HG03097 (cell line): ENCODE data around the gene MUC5B.

ENCODE experiments used
- ATAC-seq: cut with Tn5 transposase; IDR thresholded peaks from one replicate; pipeline ENCODE4 v1.9.1; 2021; ENCODE audit not compliant: unreplicated experiment, low FRiP score

The MUC5B gene

DNA sequence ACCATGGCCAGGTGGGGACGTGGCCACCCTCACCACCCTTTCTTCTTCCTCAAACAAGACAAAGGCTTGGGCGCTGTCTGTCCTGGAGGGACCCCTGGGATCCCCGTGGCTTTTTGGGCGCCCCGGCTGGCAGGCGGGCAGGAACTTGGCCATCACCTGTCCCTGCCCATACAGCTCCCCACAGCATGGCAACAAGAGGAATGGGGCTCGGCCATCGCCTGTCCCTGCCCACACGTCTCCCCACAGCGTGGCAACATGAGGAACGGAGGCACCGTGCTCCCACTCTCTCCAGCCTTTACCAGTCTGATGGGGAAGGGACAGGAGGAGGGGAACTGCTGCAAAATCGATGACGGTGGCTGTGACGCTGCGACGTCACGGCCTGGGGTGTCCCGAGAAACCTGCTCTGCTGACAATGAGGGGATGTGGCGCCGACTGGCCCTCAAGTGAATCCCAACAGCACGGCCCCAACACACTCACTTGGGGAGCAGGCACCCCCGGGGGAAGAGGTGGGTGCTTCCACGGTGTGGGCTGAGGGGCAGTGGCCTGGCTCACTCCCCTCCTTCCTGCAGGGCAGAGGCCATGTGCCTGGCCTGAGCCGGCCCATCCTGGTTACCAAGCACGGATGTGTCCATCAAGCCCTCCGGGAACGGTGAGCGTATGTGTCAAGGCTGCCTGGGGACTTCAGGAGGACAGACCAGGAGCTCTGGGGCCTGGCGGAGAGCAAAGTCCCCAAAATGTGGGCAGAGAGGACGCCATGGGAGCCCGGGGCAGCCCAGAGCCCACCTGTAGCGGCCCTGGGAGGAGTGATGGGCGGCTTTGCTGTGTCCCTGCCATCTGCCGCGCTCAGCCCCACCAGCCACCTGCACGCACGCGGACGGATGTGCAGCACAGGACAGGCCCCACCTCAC lies 56.2 kb downstream of the MUC5B start:
- no peak for ATAC-seq

DNA sequence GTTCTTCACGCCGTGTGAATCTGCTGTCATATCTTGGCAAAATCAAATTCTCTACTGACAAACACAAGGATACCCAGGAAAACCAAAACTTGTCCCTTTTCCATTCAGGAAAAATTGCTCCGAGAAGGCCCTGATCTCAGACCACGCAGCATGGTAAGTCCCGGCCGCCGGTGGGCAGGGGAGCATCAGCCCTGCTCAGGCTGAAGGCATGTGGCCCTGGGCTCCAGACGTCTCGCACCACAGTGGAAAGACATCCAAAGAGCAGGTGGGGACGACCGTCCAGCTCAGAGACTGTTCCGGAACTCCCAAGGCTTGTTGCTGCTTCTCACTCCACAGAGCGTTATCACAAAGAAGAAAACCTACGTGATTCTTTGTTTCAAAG lies 56.8 kb downstream of the MUC5B start:
- no peak for ATAC-seq

GRCh38 chr11:1280116-1281035 lies 57.5 kb downstream of the MUC5B start:
- ATAC-seq = no peak

DNA sequence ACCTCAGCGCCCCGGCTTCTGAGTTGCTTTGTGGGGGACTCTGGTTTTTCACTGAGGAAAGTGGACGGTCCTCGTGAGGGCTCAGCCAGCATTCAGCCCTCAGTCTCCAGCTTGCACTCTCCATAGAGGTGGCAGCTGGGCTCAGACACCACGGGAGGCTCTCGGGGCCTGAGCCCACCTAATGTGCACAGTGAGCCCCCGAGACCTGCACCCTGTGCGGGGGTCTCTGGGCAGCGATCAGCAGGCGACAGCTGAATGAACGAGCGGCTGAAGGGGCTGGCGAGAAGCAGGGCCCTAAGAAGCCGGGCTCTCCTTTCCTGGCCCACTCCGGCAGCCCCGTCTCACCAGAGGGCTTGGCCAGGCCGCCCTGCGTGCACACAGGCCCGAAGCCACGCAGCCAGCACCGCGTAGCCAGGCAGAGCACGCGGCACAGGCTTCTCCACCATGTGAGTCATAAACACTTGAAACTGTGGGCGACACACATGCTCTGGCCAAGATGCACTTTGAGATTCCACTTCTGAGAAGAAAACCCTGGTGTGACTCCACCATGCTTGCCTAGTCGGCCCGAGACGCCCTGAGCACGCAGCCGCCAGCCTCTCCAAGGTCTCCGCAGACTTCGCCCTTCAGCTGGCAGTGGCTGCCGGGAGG lies 58.6 kb downstream of the MUC5B start:
- ATAC-seq = no peak

GRCh38 chr11:1281974-1282365 lies 59.1 kb downstream of the MUC5B start:
- no peak for ATAC-seq

DNA sequence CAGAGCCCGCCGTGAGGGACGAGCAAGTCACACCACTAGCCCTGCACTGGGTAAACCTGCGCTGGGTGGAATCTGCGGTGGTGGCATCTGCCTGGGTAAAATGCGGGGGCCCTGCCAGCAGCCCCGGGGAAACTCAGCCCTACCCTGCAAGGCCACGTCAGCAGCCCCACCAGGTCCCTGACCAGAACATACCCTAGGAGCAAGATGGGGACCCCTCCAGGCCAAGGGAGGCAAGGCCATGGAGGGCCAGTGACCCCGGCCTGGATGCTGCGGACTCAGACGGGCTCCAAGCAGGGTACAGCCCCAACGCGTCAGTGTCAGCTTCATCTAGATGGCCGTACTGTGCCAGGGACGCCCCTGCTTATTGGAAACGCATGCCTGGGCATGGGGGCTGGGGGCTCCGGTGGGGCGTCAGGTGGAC lies 60.2 kb downstream of the MUC5B start:
- ATAC-seq = no peak

DNA sequence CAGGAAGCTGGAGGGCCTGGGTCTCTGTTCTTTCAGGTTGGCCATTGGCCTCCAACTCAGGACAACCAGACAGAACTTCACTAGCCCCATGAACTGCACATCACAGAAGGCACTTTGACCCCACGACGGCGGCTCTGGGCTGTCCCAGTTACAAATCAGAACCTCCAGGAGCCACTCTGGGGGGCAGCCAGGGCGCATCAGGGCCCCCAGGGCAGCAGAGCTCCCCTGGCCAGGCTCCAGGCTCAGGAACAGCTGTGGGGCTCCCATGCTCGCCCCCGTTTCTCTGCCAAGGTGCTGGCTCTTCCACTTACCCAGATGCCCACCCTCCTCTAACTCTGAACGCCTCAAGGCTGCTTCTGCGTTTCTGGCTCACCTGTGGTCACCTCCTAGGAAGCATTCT lies 61.0 kb downstream of the MUC5B start:
- no peak for ATAC-seq

- no peak for ATAC-seq
Measured at GRCh38 chr11:1285316-1285744, 62.5 kb downstream of the MUC5B start.

DNA sequence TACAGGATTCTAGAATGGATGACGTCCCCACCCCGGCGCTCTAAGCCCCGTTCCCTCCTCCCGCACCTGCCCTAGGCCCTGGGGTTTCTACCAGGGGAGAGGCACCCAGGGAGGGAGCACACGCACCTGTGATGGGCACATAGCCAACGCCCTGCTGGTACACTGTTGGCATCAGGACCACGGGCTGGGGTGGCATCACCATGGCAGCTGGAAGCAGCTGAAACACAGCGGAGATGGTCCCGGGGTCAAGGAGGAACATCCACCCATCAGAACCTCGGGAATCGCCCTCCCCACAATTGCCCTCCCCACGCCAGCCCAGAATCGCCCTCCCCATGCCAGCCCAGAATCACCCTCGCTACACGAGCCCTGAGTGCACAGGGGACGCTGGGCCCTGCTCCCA lies 63.0 kb downstream of the MUC5B start:
- no peak for ATAC-seq

GRCh38 chr11:1287928-1288327 lies 65.1 kb downstream of the MUC5B start:
- ATAC-seq = no peak

- ATAC-seq = no peak
Measured at GRCh38 chr11:1288426-1289151, 65.7 kb downstream of the MUC5B start.

GRCh38 chr11:1289211-1289935 lies 66.5 kb downstream of the MUC5B start:
- no peak for ATAC-seq

- ATAC-seq = no peak
Measured at GRCh38 chr11:1290052-1291040, 67.5 kb downstream of the MUC5B start.

GRCh38 chr11:1291295-1292017 lies 68.6 kb downstream of the MUC5B start:
- ATAC-seq = no peak

GRCh38 chr11:1292018-1292643 lies 69.3 kb downstream of the MUC5B start:
- ATAC-seq = no peak

DNA sequence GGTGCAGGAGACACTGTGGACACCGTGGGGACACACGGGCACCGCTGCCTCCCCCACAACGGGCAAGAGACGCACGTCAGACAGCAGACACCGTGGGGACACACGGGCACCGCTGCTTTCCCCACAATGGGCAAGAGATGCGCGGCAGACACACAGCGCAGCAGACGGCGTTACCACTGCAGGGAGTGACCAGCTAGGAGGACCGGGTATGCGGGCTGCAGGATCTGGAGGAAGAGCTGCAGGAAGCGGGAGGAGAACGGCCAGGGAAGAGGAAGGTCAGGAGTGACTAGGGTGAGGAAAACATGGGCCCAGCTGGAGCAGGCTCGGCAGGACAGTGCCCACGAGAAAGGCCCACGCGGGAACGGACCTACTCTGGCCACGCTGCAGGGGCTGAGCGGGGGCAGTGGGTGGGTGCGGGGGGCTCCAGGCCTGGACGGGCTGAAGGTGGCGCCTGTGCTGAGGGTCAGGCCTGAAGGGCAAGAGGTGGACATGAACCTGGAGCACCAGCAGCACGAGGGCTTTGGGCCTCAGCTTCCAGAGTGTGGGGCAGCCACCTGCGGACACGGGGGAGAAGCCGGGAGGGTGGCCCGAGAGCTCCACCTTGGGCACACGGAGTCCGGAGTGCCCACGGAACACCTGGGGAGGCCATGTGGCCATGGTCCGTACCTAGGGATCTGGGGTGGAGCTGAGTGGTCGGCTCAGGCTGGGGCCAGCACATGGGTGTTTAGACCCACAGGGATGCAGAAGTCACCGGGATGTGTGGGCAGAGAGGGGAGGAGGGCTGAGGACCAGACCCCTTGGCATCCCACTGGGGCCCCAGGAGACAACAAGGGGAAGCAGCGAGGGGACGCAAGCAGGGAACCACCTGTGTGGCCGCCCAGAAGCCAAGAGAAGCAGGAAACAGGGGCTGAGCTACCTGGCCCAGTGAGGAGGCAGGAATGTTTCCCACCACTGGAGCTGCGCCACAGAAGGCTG lies 70.1 kb downstream of the MUC5B start:
- no peak for ATAC-seq
